Right lung (tissue), 5 donors: ENCODE data around the gene MAPRE3. TPM values are rescaled to one million over a fixed set of nuclear protein-coding genes. Genes with fewer than 3 reads are reported as not detected.

Experiments
- DNase-seq, 2 donors: peaks; one replicate each; pipeline ENCODE4 v3.0.0-alpha.2; 2013
- polyA plus RNA-seq, 5 donors: library from polyadenylated mRNA; unstranded; fragments of 120-200 nt; gene quantifications; one replicate each; pipeline versions ENCODE4 v1.2.1 to v1.2.3, GENCODE V29; 2013; ENCODE audit warnings: inconsistent platforms in 1 of 5, low replicate concordance in 1 of 5; ENCODE audit not compliant: insufficient read length in 5 of 5, insufficient read depth in 1 of 5

MAPRE3 gene
- polyA plus RNA-seq, 5 donors, result 6.2 to 13.6 (median 9.2) TPM

GRCh38 chr2:27009716-27010115 lies 39.3 kb downstream of the MAPRE3 start:
- no peak for DNase-seq

- no peak for DNase-seq
Measured at GRCh38 chr2:27010139-27010538, 39.7 kb downstream of the MAPRE3 start.

- no peak for DNase-seq
Measured at GRCh38 chr2:27013738-27014137, 43.3 kb downstream of the MAPRE3 start.

- no peak for DNase-seq
Measured at GRCh38 chr2:27014771-27015433, 44.5 kb downstream of the MAPRE3 start.

- peak in 1 of 2 donors; percentile 47 for DNase-seq
Measured at GRCh38 chr2:27016801-27017325, 46.4 kb downstream of the MAPRE3 start.

GRCh38 chr2:27018142-27018541 lies 47.7 kb downstream of the MAPRE3 start:
- no peak for DNase-seq

- DNase-seq, result no peak
Measured at GRCh38 chr2:27019459-27019858, 49.0 kb downstream of the MAPRE3 start.

- no peak for DNase-seq
Measured at GRCh38 chr2:27019931-27020855, 49.8 kb downstream of the MAPRE3 start.

- no peak for DNase-seq
Measured at GRCh38 chr2:27021253-27022049, 51.0 kb downstream of the MAPRE3 start.

- no peak for DNase-seq
Measured at GRCh38 chr2:27023740-27024139, 53.3 kb downstream of the MAPRE3 start.

GRCh38 chr2:27024188-27024587 lies 53.8 kb downstream of the MAPRE3 start:
- DNase-seq, result no peak

GRCh38 chr2:27024812-27025211 lies 54.4 kb downstream of the MAPRE3 start:
- DNase-seq, result no peak

- no peak for DNase-seq
Measured at GRCh38 chr2:27025281-27025800, 54.9 kb downstream of the MAPRE3 start.

- no peak for DNase-seq
Measured at GRCh38 chr2:27025861-27026851, 55.7 kb downstream of the MAPRE3 start.

GRCh38 chr2:27027211-27027651 lies 56.8 kb downstream of the MAPRE3 start:
- no peak for DNase-seq

- no peak for DNase-seq
Measured at GRCh38 chr2:27029051-27029450, 58.6 kb downstream of the MAPRE3 start.

- DNase-seq, result peak; percentile 81 to 86
Measured at GRCh38 chr2:27032495-27033252, 62.2 kb downstream of the MAPRE3 start, which contains the start of gene TMEM214. TMEM214 (plus strand) TSS chr2:27032965; CDS start chr2:27033016, 51 bp downstream.

- no peak for DNase-seq
Measured at GRCh38 chr2:27033253-27033852, 62.9 kb downstream of the MAPRE3 start.

GRCh38 chr2:27038012-27038411 lies 67.6 kb downstream of the MAPRE3 start:
- DNase-seq, result no peak
